Left renal cortex interstitium (tissue), 4 donors: ENCODE results near the gene OR10H1. TPM values are rescaled to one million over a fixed set of nuclear protein-coding genes. Genes with fewer than 3 reads are reported as not detected.
"Not testable (repeated sequence)": the region's sequence is repeated elsewhere in the genome, so short reads cannot be mapped to it uniquely, and the experiment has no call there.

Experiments
- DNase-seq, 4 donors: peaks; one replicate each; pipeline ENCODE4 v3.0.0-alpha.2; 2013; ENCODE audit warnings: low read depth in 4 of 4, low spot score in 2 of 4, missing footprints in 1 of 4
- polyA plus RNA-seq, 4 donors: library from polyadenylated mRNA; unstranded; fragments of 120-200 nt; gene quantifications; one replicate each; pipeline ENCODE4 v1.2.1, GENCODE V29; 2013; ENCODE audit not compliant: insufficient read length in 4 of 4

The OR10H1 gene, protein sequence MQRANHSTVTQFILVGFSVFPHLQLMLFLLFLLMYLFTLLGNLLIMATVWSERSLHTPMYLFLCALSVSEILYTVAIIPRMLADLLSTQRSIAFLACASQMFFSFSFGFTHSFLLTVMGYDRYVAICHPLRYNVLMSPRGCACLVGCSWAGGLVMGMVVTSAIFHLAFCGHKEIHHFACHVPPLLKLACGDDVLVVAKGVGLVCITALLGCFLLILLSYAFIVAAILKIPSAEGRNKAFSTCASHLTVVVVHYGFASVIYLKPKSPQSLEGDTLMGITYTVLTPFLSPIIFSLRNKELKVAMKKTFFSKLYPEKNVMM
- under 1 TPM in 3 of 4 donors, not detected in 1; 0.04 to 0.11 (median 0.05) TPM for polyA plus RNA-seq

GRCh38 chr19:15815306-15815705 is at the start of gene OR10H1:
OR10H1 (minus strand) TSS chr19:15815664; CDS start chr19:15808037, 7,627 bp downstream.
- no peak for DNase-seq

DNA sequence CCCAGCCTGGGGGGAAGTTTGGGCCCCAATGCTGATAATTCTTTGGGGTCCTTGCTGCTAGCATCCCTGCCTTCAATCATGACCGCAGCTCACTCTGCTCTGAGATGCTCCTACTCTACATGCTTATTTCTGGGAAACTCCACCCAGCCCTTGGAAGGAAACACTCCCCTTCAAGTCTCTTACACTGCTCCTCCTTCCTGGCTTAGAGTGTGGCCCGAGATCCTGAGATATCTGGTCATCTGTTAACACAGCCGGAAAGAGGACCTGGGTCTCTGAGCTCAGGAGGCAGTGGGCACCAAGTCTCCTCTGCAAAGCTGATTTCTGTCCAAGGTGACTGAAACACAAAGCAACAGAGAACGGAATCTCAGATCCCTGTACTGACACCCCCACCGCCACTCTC is 49.4 kb upstream of the OR10H1 start:
- DNase-seq, result no peak

- no peak for DNase-seq
Observed at GRCh38 chr19:15863272-15863671, 47.8 kb upstream of the OR10H1 start.

GRCh38 chr19:15862444-15862843 is 47.0 kb upstream of the OR10H1 start:
- no peak for DNase-seq

GRCh38 chr19:15860522-15860921 is 45.1 kb upstream of the OR10H1 start:
- DNase-seq, result no peak

GRCh38 chr19:15859187-15859586 is 43.7 kb upstream of the OR10H1 start:
- no peak for DNase-seq

- DNase-seq, result no peak
Observed at GRCh38 chr19:15850385-15850784, 34.9 kb upstream of the OR10H1 start.

- DNase-seq, result no peak
Observed at GRCh38 chr19:15846923-15847322, 31.5 kb upstream of the OR10H1 start.

- not testable (repeated sequence) for DNase-seq
Observed at GRCh38 chr19:15843894-15844222, 28.4 kb upstream of the OR10H1 start.

DNA sequence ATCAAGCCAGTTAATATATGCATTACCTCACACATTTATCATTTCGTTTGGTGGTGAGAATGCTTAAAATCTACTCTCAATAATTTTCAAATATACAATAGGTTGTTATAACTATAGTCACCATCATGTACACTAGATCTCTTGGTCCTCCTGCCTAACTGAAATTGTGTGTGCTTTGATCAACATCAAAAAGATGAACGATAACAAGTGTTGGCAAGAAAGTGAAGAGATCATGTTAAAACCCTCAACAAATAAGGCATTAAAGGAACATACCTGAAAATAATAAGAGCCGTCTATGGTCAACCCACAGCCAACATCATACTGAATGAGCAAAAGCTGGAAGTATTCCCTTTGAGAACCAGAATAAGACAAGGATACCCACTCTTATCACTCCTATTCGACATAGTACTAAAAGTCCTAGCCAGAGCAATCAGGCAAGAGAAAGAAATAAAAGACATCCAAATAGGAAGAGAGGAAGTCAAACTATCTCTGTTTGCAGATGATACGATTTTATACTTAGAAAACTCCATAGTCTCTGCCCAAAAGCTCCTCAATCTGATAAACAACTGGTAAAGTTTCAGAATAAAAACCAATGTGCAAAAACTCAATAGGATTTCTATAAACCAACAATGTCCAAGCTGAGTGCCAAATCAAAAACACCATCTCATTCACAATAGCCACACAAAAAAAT is 27.9 kb upstream of the OR10H1 start:
- DNase-seq, result no peak

DNA sequence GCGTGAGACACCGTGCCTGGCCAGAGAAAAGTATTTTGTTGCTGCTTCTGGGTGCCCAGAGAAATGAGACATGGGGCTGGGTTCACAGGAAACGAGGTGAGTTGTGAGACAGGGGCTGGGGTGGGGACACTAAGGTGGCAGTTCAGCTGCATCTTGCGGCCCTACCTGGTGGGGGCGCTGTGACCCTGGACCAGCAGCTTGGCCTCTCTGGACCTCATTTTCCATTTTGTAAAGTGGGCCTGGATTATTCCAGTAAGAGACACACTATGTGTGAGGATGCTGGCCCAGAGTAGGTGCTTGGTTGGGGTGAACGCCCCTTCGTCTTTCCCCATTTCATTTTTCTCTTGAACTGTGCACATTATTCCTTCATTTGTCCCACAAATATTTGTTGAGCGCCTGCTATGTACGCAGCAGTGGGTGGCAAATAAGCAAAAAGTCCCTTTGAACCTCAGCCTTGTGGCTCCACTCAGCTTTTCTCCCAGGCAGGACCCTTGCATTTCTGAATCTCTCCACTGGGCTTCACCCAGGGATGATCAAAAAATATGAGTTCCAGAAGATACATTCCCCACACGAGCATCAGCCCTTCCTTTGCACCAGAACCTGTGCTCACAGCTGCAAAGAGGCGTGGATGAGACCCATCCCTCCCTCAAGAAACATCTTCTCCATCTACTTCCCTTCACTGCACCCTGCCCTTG is 26.6 kb upstream of the OR10H1 start:
- DNase-seq, result no peak

DNA sequence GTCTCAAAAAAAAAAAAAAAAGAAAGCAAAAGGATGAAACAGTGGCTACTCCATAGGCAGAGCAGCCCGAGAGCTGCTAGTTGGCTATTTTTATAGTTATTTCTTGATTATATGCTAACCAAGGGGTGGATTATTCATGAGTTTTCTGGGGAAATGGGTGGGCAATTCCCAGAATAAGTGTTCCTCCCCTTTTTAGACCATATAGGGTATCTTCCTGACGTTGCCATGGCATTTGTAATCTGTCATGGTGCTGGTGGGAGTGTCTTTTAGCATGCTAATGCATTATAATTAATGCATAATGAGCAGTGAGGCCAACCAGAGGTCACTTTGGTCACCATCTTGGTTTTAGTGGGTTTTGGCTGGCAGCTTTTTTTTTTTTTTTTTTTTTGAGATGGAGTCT is 25.4 kb upstream of the OR10H1 start:
- DNase-seq, result no peak

GRCh38 chr19:15839888-15840287 is 24.4 kb upstream of the OR10H1 start:
- not testable (repeated sequence) for DNase-seq

DNA sequence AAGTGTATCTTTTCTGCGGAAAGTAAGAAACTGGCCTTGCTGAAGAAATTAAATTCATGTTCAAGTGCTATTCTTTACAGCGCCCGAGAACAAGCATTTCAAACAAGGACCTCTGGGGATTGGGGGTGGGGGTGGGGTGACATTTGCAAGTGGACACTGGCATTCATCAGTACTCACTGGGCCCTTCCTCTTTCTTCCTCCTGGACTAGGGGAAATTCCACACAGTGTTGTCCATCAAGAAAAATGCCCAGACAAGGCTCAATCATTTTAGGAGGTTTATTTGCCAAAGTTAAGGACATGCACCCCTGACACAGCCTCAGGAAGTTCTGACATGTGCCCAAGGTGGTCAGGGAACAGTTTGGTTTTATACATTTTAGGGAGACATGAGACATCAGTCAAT is 22.9 kb upstream of the OR10H1 start:
- DNase-seq, result no peak

- DNase-seq, result no peak
Observed at GRCh38 chr19:15837221-15837731, 21.8 kb upstream of the OR10H1 start.

DNA sequence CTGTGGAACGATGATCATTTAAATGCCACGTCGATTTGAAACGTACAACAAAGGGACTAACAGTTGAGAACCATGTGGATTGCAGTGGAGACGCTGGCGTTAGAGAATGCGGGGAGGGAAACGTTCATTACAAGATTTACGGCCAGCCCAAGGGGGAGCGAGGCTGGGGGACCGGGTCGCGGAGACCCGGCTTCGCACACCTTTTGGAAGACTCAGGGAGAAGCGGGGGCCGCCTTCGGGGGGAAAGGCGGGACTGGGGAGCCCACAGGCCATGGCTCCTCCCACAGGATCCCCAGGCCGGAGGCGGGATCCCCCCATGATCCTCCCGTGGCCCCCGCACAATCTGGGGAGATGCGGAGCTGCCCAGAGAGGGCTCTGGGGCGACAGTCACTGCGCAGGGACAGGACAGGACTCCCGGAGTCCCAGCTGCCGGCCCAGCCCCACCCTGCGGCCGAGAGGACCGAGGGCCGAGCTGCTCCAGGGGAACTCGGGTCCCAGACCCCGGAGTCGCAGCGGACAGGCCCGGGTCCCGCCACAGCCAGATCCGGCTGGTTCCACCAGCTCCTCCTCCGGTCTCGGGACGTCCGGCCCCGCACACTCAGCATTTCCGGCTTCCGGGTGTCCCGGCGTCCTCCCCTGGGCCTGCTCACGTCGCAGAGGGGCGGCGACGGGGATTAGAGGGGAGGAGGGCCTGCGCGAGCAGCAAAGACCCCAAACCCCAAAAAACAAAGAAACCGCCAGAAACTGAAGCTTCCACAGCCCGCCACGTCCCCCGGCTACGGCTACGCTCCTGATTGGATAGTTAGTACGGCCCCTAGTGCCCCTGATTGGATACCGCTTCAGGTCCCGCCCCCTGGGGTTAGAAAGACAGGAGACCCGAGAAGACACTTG is 21.1 kb upstream of the OR10H1 start:
- peak; percentile 91 to 98 (median 93) for DNase-seq

- DNase-seq, result not testable (repeated sequence)
Observed at GRCh38 chr19:15835565-15836329, 20.3 kb upstream of the OR10H1 start.

DNA sequence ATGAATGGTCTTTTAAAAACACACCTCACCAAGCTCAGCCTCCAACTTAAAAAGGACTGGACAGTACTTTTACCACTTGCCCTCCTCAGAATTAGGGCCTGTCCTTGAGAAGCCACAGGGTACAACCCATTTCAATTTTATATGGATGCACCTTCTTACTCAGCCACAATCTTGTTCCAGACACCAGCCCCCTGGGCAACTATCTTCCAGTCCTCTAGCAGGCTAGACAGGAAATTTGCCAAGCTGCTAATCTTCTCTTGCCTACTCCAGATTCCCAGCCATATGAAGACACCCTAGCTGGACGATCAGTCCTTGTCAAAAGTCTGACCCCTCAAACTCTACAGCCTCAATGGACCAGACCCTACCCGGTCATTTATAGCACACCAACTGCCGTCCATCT is 18.8 kb upstream of the OR10H1 start:
- DNase-seq, result not testable (repeated sequence)

GRCh38 chr19:15831626-15832025 is 16.2 kb upstream of the OR10H1 start:
- no peak for DNase-seq

GRCh38 chr19:15829786-15830185 is 14.3 kb upstream of the OR10H1 start:
- DNase-seq, result no peak
